HG03025 (cell line): Measurements from ENCODE around the gene KCTD18.
A peak's percentile ranks its signal among the peaks of the same experiment; 100 is the strongest.

ENCODE experiments used
- ATAC-seq: cut with Tn5 transposase; IDR thresholded peaks from one replicate; pipeline ENCODE4 v1.9.1; 2021; ENCODE audit warnings: mild to moderate bottlenecking, moderate library complexity; ENCODE audit not compliant: unreplicated experiment, low FRiP score

The KCTD18 gene

GRCh38 chr2:200509612-200510433 lies at the start of gene KCTD18:
Gene KCTD18, minus strand, starts transcription at chr2:200510068. Its CDS starts 3,052 bp downstream, at chr2:200507016.
- ATAC-seq: peak; percentile 94

GRCh38 chr2:200540793-200541192 lies 30.9 kb upstream of the KCTD18 start:
- ATAC-seq: no peak

- no peak for ATAC-seq
Measured at GRCh38 chr2:200538139-200538538, 28.3 kb upstream of the KCTD18 start.

GRCh38 chr2:200534572-200534971 lies 24.7 kb upstream of the KCTD18 start:
- no peak for ATAC-seq

- ATAC-seq: no peak
Measured at GRCh38 chr2:200533754-200534153, 23.9 kb upstream of the KCTD18 start.

GRCh38 chr2:200528228-200528627 lies 18.4 kb upstream of the KCTD18 start:
- no peak for ATAC-seq

- peak; percentile 100 for ATAC-seq
Measured at GRCh38 chr2:200525882-200526651, 16.2 kb upstream of the KCTD18 start, which contains the start of gene SGO2. Gene SGO2, plus strand, starts transcription at chr2:200526207. Its CDS starts 6,769 bp downstream, at chr2:200532976.

GRCh38 chr2:200525551-200525881 lies 15.6 kb upstream of the KCTD18 start:
- ATAC-seq: no peak

GRCh38 chr2:200525066-200525465 lies 15.2 kb upstream of the KCTD18 start:
- no peak for ATAC-seq

GRCh38 chr2:200523604-200524003 lies 13.7 kb upstream of the KCTD18 start:
- ATAC-seq: no peak

- ATAC-seq: no peak
Measured at GRCh38 chr2:200523158-200523557, 13.3 kb upstream of the KCTD18 start.

- ATAC-seq: no peak
Measured at GRCh38 chr2:200515155-200515554, 5.3 kb upstream of the KCTD18 start.

- ATAC-seq: peak; percentile 3
Measured at GRCh38 chr2:200509235-200509611, 645 bp downstream of the KCTD18 start.

- no peak for ATAC-seq
Measured at GRCh38 chr2:200507179-200507578, 2.7 kb downstream of the KCTD18 start.

GRCh38 chr2:200506679-200507078 lies 3.2 kb downstream of the KCTD18 start:
- no peak for ATAC-seq

- ATAC-seq: no peak
Measured at GRCh38 chr2:200502196-200502595, 7.7 kb downstream of the KCTD18 start.

GRCh38 chr2:200498402-200499162 lies 11.3 kb downstream of the KCTD18 start:
- no peak for ATAC-seq

- ATAC-seq: no peak
Measured at GRCh38 chr2:200496696-200497095, 13.2 kb downstream of the KCTD18 start.

GRCh38 chr2:200494048-200494447 lies 15.8 kb downstream of the KCTD18 start:
- no peak for ATAC-seq

GRCh38 chr2:200492656-200493055 lies 17.2 kb downstream of the KCTD18 start:
- no peak for ATAC-seq

- ATAC-seq: no peak
Measured at GRCh38 chr2:200490001-200490400, 19.9 kb downstream of the KCTD18 start.
